ACC112 (cell line): ENCODE data around the gene ARID3C.

Source experiments
- H2AFZ ChIP-seq: fragments of 200-600 bp; sonication (generic); one replicate; pipeline ENCODE4 v1.6.0; 2017; ENCODE audit warnings: antibody characterized with exemption, low read length; ENCODE audit not compliant: unreplicated experiment
- H3K27ac ChIP-seq: fragments of 200-600 bp; sonication (generic); 2 replicates; pipeline ENCODE4 v1.5.1; 2014; ENCODE audit warnings: low read depth, mild to moderate bottlenecking, antibody characterized with exemption, low read length, moderate library complexity
- H3K27me3 ChIP-seq: fragments of 200-600 bp; sonication (generic); 2 replicates; pipeline ENCODE4 v1.6.1; 2014; ENCODE audit warnings: mild to moderate bottlenecking, antibody characterized with exemption, low read length, moderate library complexity, mixed read lengths; ENCODE audit not compliant: insufficient read depth
- H3K36me3 ChIP-seq: fragments of 200-600 bp; sonication (generic); 2 replicates; pipeline ENCODE4 v1.6.1; 2016; ENCODE audit warnings: mild to moderate bottlenecking, antibody characterized with exemption, low read length, moderate library complexity, mixed read lengths; ENCODE audit not compliant: insufficient read depth
- H3K4me1 ChIP-seq: fragments of 200-600 bp; sonication (generic); one replicate; pipeline ENCODE4 v1.6.1; 2016; ENCODE audit warnings: low read length, mixed read lengths; ENCODE audit not compliant: insufficient read depth, unreplicated experiment, control insufficient read depth
- H3K4me3 ChIP-seq: fragments of 200-600 bp; sonication (generic); 2 replicates; pipeline ENCODE4 v1.5.1; 2014; ENCODE audit warnings: mild to moderate bottlenecking, low read depth, low read length
- H3K79me2 ChIP-seq: fragments of 200-600 bp; sonication (generic); one replicate; pipeline ENCODE4 v1.6.0; 2016; ENCODE audit warnings: low read length; ENCODE audit not compliant: control insufficient read depth, unreplicated experiment, insufficient read depth

ARID3C gene

DNA sequence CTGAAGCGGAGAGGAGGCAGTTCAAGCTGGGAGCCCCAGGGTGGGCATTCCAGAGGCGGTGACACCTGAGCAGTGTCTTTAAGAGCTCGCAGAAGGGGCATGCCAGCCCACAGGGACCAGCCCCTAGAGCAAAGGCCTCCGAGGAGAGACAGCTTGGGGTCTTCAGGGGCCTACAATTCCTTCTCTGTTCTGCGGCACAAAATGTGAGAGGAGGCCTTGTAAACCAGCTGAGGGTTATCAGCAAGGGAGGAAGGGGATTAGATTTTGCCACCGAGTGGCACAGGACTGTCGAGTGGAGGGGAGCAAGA lies 9.2 kb upstream of the ARID3C start:
- no peaks in the 10 kb centered on the region for H3K36me3 ChIP-seq
- peak overlapping the region; percentile 91 for H2AFZ ChIP-seq
- H3K4me3 ChIP-seq = peak overlapping the region; percentile 98
- H3K27ac ChIP-seq = no peak overlapping the region
- peaks cover 18% of the 10 kb centered on the region for H3K4me1 ChIP-seq
- H3K79me2 ChIP-seq = peaks cover 23% of the 10 kb centered on the region
- H3K27me3 ChIP-seq = no peaks in the 10 kb centered on the region

DNA sequence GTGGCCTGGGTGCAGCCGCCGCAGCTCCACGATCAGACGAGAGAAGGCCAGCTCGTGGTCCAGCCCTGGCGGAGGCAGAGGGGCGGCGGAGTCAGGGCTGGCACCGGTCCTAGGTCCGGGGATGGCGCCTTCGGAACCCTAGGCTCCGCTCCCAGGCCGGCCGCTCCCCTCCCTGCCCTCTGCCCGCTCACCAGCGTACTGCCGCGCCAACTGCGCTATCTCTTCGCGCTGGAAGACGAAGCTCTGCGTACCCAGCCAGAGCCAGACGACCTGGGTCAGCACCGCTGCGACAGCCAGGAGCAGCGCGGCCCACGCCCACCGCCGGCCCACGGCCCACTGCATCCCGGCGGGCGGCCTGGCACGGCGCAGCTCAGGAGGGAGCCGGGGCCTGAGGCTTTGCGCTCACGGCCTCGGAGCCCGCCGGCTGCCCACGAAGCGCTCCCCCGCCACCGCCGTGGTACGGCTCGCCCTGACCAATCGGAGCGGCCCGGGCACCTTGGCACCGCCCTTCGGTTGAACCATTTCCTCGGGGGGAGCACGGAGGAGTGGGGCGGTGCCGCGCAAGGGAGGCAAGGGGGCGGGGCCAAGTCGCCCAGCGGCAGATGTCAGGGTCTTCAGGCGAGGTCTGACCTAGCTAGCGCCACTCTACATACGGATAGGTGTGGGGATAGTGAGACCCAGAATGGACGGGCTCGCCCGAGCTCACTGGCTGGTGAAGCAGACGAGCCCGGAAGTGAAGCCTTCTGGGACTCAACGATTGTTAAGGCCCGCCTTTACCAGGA lies 8.7 kb upstream of the ARID3C start, which contains the start of gene SIGMAR1:
Gene SIGMAR1 (minus strand): TSS at position 432 of the 782 bp plus-strand sequence. CDS start 90 bp downstream, at position 342.
- H3K4me3 ChIP-seq = peak within 1 kb of the TSS; percentile 98
- H3K27ac ChIP-seq = peak within 1 kb of the TSS; percentile 2; the same call in 1 of the 2 replicates
- no peaks in the 10 kb centered on the region for H3K27me3 ChIP-seq
- H2AFZ ChIP-seq = peak within 1 kb of the TSS; percentile 91
- peaks cover 23% of the 10 kb centered on the region for H3K79me2 ChIP-seq
- H3K4me1 ChIP-seq = peaks cover 18% of the 10 kb centered on the region
- H3K36me3 ChIP-seq = no peaks in the 10 kb centered on the region

DNA sequence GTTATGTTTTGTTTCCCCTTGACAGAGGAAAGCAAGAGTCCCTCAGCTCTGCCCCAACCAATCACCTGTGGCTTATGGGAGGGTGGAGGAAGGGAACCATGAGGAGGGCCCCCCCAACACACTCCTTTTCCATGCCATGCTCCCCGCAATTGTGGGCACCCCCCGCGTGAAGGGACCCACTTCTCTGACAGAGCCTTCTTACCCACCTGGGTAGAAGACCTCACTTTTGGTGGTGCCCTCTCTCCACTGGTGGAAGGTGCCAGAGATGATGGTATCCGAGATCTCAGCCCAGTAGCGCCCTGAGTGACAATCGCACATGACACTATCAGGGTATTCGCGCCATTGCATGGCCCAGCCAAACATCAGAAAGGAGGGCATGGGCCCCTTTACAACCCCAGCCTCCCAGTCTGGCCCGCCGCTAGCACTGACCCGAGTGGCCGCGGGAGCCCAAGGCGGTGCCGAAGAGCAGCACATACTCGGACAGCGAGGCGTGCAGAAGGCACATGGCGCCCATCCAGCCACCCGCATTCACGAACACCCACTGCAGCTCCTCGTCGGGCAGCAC lies 8.0 kb upstream of the ARID3C start:
- Histone ChIP-seq H3K27me3 (no peaks in the 10 kb centered on the region), H3K79me2 (peaks cover 23% of the 10 kb centered on the region), H3K4me1 (peaks cover 18% of the 10 kb centered on the region), H2AFZ (peak overlapping the region; percentile 79), H3K36me3 (no peaks in the 10 kb centered on the region), H3K4me3 (peak overlapping the region; percentile 98), H3K27ac (peak overlapping the region; percentile 2; the same call in 1 of the 2 replicates)

DNA sequence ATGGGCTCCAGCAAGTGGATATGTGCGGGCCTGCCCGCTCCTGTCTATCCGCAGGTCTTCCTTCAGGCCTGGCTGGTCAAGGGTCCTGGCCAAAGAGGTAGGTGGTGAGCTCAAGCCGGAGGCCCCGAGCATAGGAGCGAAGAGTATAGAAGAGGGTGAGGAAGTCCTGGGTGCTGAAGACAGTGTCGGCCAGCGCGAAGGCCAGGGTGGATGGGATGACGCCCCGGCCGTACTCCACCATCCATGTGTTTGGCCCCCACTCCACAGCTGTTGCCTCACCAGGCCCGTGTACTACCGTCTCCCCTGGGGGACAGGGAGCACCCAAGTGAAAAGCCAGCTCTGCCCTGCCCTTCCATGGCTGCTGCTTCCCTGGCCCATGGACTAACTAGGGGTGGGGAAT lies 6.7 kb upstream of the ARID3C start:
- Histone ChIP-seq H3K4me1 (peaks cover 15% of the 10 kb centered on the region), H2AFZ (no peak overlapping the region), H3K4me3 (peak overlapping the region; percentile 98), H3K79me2 (peaks cover 23% of the 10 kb centered on the region), H3K27me3 (no peaks in the 10 kb centered on the region), H3K36me3 (no peaks in the 10 kb centered on the region), H3K27ac (no peak overlapping the region)

DNA sequence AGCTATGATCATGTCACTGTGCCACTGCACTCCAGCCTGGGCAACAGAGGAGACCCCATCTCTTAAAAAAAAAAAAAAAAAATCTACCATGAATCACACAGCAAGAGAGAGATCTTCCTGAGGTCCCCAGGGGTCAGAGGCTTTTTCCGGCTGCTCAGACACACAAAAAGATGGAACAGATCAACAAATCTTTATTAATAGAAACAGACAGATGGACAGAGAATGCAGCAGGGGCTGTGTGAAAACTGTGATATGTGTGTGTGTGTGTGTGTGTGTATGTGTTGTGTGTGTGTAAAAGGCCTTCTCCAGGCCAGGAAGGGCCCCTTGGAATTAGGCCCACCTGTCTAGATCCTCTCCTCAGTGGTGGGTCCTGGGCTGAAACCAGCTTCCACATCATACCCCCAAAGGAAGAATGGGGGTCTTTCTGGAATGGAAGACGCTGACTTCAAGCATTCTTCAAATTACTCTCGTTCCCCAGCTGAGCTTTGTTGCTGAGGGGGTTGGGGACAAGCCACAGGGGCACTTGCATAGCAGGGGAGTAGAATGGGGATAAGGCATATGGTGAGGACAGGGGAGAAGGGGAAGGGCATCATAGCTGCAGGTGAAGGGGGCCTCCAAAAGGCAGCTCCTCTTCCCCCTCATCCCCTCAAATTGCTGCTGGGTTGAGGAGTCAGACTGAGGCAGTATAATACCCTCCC lies 5.8 kb upstream of the ARID3C start:
- Histone ChIP-seq H3K36me3 (no peaks in the 10 kb centered on the region), H3K27ac (no peak overlapping the region), H3K4me3 (no peak overlapping the region; the same call in 1 of the 2 replicates), H3K4me1 (peaks cover 15% of the 10 kb centered on the region), H2AFZ (no peak overlapping the region), H3K27me3 (peaks cover 8% of the 10 kb centered on the region), H3K79me2 (peaks cover 23% of the 10 kb centered on the region)

DNA sequence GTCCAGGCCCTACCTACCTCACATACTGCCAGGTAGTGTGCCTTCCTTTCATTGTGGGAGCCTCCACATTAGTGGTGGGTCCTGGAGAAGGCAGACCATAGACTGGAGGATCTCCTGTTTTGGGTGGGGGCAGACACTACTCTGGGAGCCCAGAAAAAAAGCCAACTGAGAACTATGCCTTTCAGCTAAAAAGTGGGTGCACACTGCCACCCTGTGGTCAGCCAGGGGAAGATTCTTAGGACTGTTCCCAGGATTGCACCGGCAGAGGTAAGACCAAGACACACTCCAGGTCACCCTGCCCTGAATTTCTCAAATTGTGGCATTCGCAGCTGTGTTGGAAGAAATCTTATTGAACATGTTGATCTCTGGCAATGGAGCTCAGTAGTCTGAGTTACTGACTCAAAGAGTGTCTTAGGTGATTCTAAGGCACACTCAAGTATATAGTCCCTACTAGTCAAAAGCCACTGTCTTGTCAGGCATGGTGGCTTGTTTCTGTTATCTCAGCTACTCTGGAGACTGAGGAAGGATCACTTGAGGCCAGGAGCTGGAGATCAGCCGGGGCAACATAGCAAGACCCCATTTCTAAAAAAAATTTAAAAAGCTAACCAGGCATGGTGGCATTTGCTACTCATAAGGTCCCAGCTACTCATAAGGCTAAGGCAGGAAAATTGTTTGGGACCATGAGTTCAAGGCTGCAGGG lies 5.1 kb upstream of the ARID3C start:
- peaks cover 15% of the 10 kb centered on the region for H3K4me1 ChIP-seq

DNA sequence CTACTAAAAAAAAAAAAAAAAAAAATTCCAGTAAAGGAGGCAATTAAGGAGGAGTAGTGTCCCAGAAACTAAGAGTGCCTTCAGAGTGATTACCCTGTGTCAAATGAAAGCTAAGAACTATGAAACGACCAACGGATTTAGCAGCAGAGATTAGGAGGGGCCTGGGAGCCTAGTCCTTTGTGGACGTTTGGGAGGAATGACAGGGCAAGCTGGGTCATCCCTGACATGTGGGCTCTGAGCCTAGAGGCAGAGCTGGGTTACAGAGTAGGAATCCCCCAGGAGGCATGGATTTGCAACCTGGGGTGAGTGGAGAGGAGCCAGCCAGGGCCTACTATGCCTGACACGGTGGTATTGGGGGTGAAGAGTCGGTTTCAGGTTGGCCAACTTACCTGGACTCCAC lies 4.3 kb upstream of the ARID3C start:
- Histone ChIP-seq H2AFZ (no peak overlapping the region), H3K79me2 (peaks cover 23% of the 10 kb centered on the region), H3K27ac (no peak overlapping the region), H3K27me3 (peaks cover 23% of the 10 kb centered on the region), H3K36me3 (no peaks in the 10 kb centered on the region), H3K4me3 (no peak overlapping the region), H3K4me1 (peaks cover 15% of the 10 kb centered on the region)

More for the DNA sequence above, 5.1 kb upstream of the ARID3C start:
- H2AFZ ChIP-seq = no peak overlapping the region
- peaks cover 23% of the 10 kb centered on the region for H3K79me2 ChIP-seq
- H3K4me3 ChIP-seq = no peak overlapping the region
- no peaks in the 10 kb centered on the region for H3K36me3 ChIP-seq
- peaks cover 15% of the 10 kb centered on the region for H3K27me3 ChIP-seq
- H3K27ac ChIP-seq = no peak overlapping the region

DNA sequence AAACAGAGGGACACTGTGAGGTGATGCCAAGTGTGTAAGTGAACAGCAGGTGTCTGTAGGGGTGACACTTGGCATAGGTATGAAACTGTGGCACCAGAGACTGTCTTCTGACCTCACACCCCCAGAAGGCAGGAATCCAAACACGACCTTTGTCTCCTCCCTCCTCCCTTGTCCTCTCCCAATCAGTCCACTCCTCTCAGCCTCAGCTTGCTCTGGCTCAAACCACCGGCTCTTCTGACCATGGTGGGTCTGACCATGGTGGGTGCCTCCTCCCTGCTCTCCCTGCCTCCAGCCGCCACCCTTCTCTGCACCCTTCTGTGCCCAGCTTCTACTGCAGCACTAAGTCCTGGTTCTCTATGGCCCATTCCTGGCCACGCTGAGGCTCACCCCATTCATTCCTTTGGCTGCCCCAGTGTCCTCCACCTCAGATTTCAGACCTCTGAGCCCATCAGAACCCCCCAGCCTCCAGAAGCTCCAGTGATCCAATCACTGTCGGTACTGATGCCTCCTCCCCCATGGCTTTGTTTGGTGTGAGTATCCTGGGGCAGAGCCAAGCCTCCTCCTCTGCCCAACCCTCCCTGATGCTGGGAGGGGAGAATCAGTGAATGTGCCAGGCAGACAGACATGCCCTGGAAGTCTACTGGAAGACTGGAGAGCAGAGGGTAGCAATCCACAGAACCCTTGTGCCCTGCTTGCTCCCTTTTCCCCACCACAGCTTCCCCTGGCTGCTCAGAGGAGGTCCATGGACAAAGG lies 1.7 kb upstream of the ARID3C start:
- Histone ChIP-seq H3K27ac (no peak overlapping the region), H3K36me3 (no peaks in the 10 kb centered on the region), H3K79me2 (peaks cover 5% of the 10 kb centered on the region), H3K4me3 (no peak overlapping the region), H2AFZ (no peak overlapping the region), H3K27me3 (peaks cover 48% of the 10 kb centered on the region), H3K4me1 (peaks cover 8% of the 10 kb centered on the region)

DNA sequence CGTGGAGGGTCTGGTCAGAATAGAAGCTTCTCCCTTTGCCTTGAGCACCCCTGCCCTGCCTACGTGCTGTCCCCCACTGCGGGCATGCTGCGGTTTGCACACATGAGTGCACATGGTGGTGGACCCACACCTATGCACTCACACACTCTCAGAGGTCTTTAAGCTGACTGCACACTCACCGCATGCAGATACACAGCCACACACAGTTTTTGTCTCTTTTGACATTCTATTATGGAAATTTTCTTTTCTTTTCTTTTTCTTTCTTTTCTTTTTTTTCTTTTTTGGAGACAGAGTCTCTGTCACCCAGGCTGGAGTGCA lies 584 bp upstream of the ARID3C start:
- no peaks in the 10 kb centered on the region for H3K36me3 ChIP-seq
- peaks cover 59% of the 10 kb centered on the region for H3K27me3 ChIP-seq
- H2AFZ ChIP-seq = no peak overlapping the region
- peaks cover 4% of the 10 kb centered on the region for H3K4me1 ChIP-seq
- H3K79me2 ChIP-seq = no peaks in the 10 kb centered on the region
- no peak overlapping the region for H3K27ac ChIP-seq
- H3K4me3 ChIP-seq = peak overlapping the region; percentile 69
